GM12892 (cell line): ENCODE data around the gene NACA2.

Experiments used
- POLR2A ChIP-seq: IDR thresholded peaks from 2 replicates; pipeline ENCODE4 v1.6.1; 2011; ENCODE audit warnings: low read depth, low read length, control low read depth
- POLR2AphosphoS5 ChIP-seq: IDR thresholded peaks from 2 replicates; pipeline ENCODE4 v1.6.1; 2011; ENCODE audit warnings: low read depth, low read length, control low read depth

- TF ChIP-seq POLR2A: no peak
- TF ChIP-seq POLR2AphosphoS5: no peak
Observed at GRCh38 chr17:61599608-61600007, 8.6 kb upstream of the NACA2 start.
